Activated T-helper 2 cell treated with anti-CD3 and anti-CD28 coated beads, Interferon-gamma antibody, Interleukin-2, Interleukin-4, amounts not matched to agents 10 μg/mL and 5 μg/mL and 100 μg/mL, durations not matched to agents 14 hours and 24 hours and 36 hours (primary cell): Measurements from ENCODE around the gene TNNT3. TPM values are rescaled to one million over a fixed set of nuclear protein-coding genes. Genes with fewer than 3 reads are reported as not detected.
"Not testable (repeated sequence)": the region's sequence is repeated elsewhere in the genome, so short reads cannot be mapped to it uniquely, and the experiment has no call there.

Experiments
- DNase-seq: peaks from one replicate; pipeline ENCODE4 v3.0.0; 2021; ENCODE audit warnings: low spot score
- H3K27ac Mint-ChIP-seq: one replicate; pipeline ENCODE4 v1.8.0; 2021; ENCODE audit warnings: mixed read lengths
- H3K27me3 Mint-ChIP-seq: one replicate; pipeline ENCODE4 v1.8.0; 2021; ENCODE audit warnings: low read depth, mixed read lengths
- H3K36me3 Mint-ChIP-seq: one replicate; pipeline ENCODE4 v1.8.0; 2021; ENCODE audit warnings: low read depth, mixed read lengths
- H3K4me1 Mint-ChIP-seq: one replicate; pipeline ENCODE4 v1.8.0; 2021; ENCODE audit warnings: low read depth, mixed read lengths
- H3K4me3 Mint-ChIP-seq: one replicate; pipeline ENCODE4 v1.8.0; 2021; ENCODE audit warnings: low read depth, mild to moderate bottlenecking, moderate library complexity, mixed read lengths
- H3K9me3 Mint-ChIP-seq: one replicate; pipeline ENCODE4 v1.8.0; 2021; ENCODE audit warnings: mixed read lengths
- intact Hi-C: fragments of 100-400 bp; cut with micrococcal nuclease; formaldehyde crosslinking; loops from one replicate; pipeline ENCODE4 v1.15.1; 2023
- total RNA-seq: library from RNA; stranded (reverse); gene quantifications from 2 replicates; pipeline ENCODE4 v1.2.3, GENCODE V29; 2022

The TNNT3 gene
- total RNA-seq, 1 donor from 2014 or later, result 2.9 TPM

DNA sequence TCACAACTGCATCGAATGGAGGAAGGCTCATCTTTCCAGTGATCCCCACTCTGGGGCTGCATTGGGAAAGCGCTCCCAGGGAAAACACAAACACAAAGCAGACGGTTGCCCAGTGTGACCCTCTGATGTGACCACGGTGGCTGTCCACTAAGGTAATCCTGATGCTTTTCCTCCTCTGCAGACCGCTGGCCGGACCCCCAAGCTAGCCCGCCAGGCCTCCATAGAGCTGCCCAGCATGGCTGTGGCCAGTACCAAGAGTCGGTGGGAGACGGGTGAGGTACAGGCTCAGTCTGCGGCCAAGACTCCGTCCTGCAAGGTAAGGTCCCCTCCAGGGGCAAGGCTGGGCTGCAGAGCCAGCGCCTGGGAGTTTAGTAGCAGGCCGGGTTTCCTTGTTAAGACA lies 33.0 kb upstream of the TNNT3 start:
- H3K36me3 Mint-ChIP-seq, result peaks cover 19% of the 10 kb centered on the region
- intact Hi-C loops, result loop anchor here (10.0 kb wide), 1 partner anchor 52 kb away; the partner anchor contains the start of genes SYT8 and TNNI2
- not testable (repeated sequence) for H3K9me3 Mint-ChIP-seq, H3K27me3 Mint-ChIP-seq, H3K4me3 Mint-ChIP-seq, H3K27ac Mint-ChIP-seq, DNase-seq
- peaks cover 12% of the 10 kb centered on the region for H3K4me1 Mint-ChIP-seq

DNA sequence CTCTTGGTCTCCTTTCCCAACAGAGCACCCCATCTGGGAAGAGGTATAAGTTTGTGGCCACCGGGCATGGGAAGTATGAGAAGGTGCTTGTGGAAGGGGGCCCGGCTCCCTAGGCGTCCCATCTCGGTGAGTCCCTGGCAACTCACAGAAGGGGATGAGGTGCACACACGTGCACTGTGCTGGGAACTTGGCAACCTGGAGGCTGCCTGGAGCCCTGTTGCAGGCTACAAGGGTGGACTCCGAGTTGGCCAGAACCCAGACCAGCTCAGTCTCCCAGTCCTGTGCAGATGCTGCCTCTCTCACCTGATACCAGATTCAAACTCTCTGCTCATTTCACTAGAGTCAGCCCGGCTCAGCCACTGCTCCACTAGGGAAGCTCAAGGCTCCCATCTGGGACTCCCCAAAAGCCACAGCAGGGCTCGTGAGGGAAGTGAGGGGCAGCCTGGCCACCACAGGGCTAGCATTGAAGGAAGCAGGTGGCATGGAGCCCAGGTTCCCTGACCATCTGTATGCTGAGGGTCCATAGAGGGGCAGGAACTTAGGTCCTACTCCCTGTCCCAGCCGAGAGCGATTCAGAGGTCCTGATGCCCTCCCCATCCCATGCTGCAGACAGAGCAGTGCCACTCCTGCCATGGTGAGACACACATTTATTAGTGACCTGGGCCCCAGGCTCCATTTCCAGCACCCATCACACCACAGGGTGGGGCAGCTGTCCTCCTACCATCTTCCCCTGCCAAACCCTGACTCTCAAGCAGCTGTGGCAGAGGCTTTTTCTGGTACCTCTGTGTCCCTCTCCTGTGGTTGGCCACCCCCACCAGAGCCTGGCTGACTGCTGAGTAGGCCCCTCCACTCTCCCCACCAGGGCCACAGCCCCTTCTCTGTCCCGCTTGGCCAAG lies 31.8 kb upstream of the TNNT3 start:
- H3K36me3 Mint-ChIP-seq, result peaks cover 28% of the 10 kb centered on the region
- intact Hi-C loops, result loop anchor here (10.0 kb wide), 1 partner anchor 53 kb away; the partner anchor contains the start of genes SYT8 and TNNI2
- H3K4me3 Mint-ChIP-seq, result no peak overlapping the region
- no peaks in the 10 kb centered on the region for H3K9me3 Mint-ChIP-seq
- no peaks in the 10 kb centered on the region for H3K27me3 Mint-ChIP-seq
- peaks cover 14% of the 10 kb centered on the region for H3K4me1 Mint-ChIP-seq
- DNase-seq, result no peak
- peak overlapping the region; percentile 67 for H3K27ac Mint-ChIP-seq

DNA sequence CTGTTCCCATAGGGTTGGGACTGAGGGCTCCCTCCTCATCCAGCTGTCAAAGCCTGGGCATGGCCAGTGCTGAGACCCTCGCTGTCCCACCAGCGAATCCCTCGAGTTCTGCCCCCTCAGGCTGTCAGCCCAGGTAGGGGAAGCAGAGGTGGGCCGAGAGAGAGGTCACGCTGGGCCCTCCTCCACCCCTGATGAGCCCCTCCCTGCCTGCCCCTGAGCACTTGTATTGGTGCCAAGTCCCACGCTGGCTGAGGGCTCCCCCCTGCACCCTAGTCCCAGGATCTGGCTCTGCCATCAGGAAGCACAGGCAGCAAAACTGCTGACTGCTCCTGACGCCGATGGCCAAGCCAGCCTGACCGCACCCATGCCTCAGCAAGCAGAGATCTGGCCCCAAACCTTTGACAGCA lies 31.2 kb upstream of the TNNT3 start:
- Mint-ChIP-seq H3K4me3 (peak overlapping the region; percentile 49), H3K9me3 (no peaks in the 10 kb centered on the region), H3K4me1 (peaks cover 15% of the 10 kb centered on the region), H3K27ac (peak overlapping the region; percentile 67), H3K27me3 (no peaks in the 10 kb centered on the region), H3K36me3 (peaks cover 32% of the 10 kb centered on the region)
- intact Hi-C loops, result loop anchor here (10.0 kb wide), 1 partner anchor 54 kb away; the partner anchor contains the start of genes SYT8 and TNNI2
- no peak for DNase-seq

GRCh38 chr11:1888811-1889210 lies 30.7 kb upstream of the TNNT3 start:
- no peak for DNase-seq
- H3K36me3 Mint-ChIP-seq, result peaks cover 37% of the 10 kb centered on the region
- no peaks in the 10 kb centered on the region for H3K9me3 Mint-ChIP-seq
- intact Hi-C loops, result loop anchor here (1.0 to 10.0 kb wide), 2 partner anchors 36 to 54 kb away; partner anchors contain the start of genes LSP1, SYT8 and TNNI2
- peak overlapping the region; percentile 49 for H3K4me3 Mint-ChIP-seq
- H3K27ac Mint-ChIP-seq, result peak overlapping the region; percentile 67
- no peaks in the 10 kb centered on the region for H3K27me3 Mint-ChIP-seq
- peaks cover 17% of the 10 kb centered on the region for H3K4me1 Mint-ChIP-seq

- H3K4me1 Mint-ChIP-seq, result peaks cover 17% of the 10 kb centered on the region
Observed at GRCh38 chr11:1889224-1889930, 30.1 kb upstream of the TNNT3 start.

DNA sequence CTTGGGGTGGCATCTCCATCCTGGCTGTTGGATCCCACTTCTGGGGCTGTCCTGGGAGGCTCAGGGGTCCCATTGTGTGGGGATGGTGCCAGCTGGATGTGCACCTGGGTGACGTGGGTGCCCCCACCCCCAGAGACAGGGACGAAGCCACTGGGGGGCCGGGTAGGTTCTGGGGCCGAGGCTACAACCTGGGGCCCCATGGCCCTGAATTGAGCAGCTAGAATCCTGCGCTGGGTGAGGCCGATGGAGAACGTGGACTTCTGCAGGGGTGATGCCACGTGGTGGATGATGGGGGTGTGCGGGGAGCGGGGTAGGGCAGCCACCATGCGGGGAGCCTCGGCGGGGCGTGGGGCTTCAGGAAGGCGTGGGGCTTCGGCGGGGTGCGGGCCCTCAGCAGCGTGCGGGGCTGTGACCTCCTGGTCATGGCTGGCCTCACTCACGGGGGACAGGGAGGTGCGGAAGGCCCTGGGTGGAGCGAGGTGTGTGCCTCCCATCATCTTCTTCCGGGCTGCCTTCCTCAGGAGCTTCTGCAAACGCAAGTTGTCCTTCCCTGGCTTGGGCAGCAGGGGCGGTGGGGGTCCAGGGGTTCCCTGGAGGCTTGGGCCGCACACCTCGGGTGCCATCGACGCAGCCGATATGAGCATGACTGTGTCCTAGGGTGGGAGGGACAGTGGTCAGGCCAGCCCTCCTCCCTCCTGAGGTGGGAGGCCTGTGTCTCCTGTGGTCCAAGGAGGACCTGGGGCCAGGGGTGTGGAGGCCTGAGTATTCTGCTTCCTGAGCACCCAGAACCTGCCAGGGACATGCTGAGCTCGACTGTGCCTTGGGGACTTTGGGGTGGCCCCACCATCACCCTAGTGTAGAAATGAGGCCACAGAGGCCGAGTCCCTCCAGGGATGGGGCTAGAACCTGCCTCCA lies 29.3 kb upstream of the TNNT3 start:
- Mint-ChIP-seq H3K27ac (peak overlapping the region; percentile 35), H3K4me3 (peak overlapping the region; percentile 60)
- no peak for DNase-seq

More at GRCh38 chr11:1889224-1889930, 30.1 kb upstream of the TNNT3 start:
- peak overlapping the region; percentile 60 for H3K4me3 Mint-ChIP-seq
- H3K27ac Mint-ChIP-seq, result peak overlapping the region; percentile 67
- peaks cover 37% of the 10 kb centered on the region for H3K36me3 Mint-ChIP-seq
- intact Hi-C loops, result loop anchor here (1.0 to 10.0 kb wide), 2 partner anchors 36 to 55 kb away; partner anchors contain the start of genes LSP1, SYT8 and TNNI2
- DNase-seq, result peak; percentile 76
- no peaks in the 10 kb centered on the region for H3K9me3 Mint-ChIP-seq
- H3K27me3 Mint-ChIP-seq, result no peaks in the 10 kb centered on the region

GRCh38 chr11:1890856-1891830 lies 28.4 kb upstream of the TNNT3 start:
- Mint-ChIP-seq H3K9me3 (no peaks in the 10 kb centered on the region), H3K36me3 (peaks cover 37% of the 10 kb centered on the region), H3K4me3 (no peak overlapping the region), H3K27ac (no peak overlapping the region), H3K4me1 (peaks cover 17% of the 10 kb centered on the region), H3K27me3 (peaks cover 2% of the 10 kb centered on the region)
- no peak for DNase-seq
- intact Hi-C loops, result no loop called here

More for the DNA sequence above, 29.3 kb upstream of the TNNT3 start:
- Mint-ChIP-seq H3K36me3 (peaks cover 37% of the 10 kb centered on the region), H3K9me3 (no peaks in the 10 kb centered on the region), H3K27me3 (no peaks in the 10 kb centered on the region), H3K4me1 (peaks cover 17% of the 10 kb centered on the region)
- intact Hi-C loops, result loop anchor here (1.0 to 10.0 kb wide), 2 partner anchors 37 to 55 kb away; partner anchors contain the start of genes LSP1, SYT8 and TNNI2

- Mint-ChIP-seq H3K4me3 (no peak within 1 kb of the TSS), H3K36me3 (peaks cover 37% of the 10 kb centered on the region), H3K27me3 (peaks cover 9% of the 10 kb centered on the region), H3K9me3 (no peaks in the 10 kb centered on the region), H3K27ac (no peak within 1 kb of the TSS), H3K4me1 (peaks cover 17% of the 10 kb centered on the region)
- DNase-seq, result no peak
- intact Hi-C loops, result no loop called here
Observed at GRCh38 chr11:1891831-1892115, 27.7 kb upstream of the TNNT3 start, which contains the start of gene PRR33. PRR33 (minus strand) TSS chr11:1891895; CDS start chr11:1890584, 1,311 bp downstream.

DNA sequence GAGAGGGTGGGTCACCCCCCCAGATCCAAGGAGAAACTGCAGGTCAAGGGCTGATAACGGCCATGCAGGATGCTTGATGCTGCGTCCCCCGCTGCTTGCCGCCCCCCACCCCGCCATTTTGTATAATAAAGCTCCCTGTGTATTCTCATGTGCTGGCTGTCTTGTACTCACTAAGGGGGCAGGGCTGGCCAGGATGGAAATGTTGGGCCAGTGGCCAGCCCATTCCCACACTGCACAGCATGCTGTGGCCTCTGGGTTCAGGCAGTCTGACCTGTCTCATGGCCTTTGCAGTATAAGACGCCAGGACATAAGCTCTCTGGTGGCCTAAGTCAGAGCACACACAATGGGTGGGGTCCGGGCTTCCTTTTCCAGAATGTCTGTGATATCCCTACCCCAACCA lies 27.4 kb upstream of the TNNT3 start:
- H3K27me3 Mint-ChIP-seq, result peaks cover 12% of the 10 kb centered on the region
- H3K27ac Mint-ChIP-seq, result no peak overlapping the region
- H3K9me3 Mint-ChIP-seq, result no peaks in the 10 kb centered on the region
- DNase-seq, result no peak
- H3K36me3 Mint-ChIP-seq, result peaks cover 37% of the 10 kb centered on the region
- intact Hi-C loops, result no loop called here
- no peak overlapping the region for H3K4me3 Mint-ChIP-seq
- peaks cover 19% of the 10 kb centered on the region for H3K4me1 Mint-ChIP-seq

DNA sequence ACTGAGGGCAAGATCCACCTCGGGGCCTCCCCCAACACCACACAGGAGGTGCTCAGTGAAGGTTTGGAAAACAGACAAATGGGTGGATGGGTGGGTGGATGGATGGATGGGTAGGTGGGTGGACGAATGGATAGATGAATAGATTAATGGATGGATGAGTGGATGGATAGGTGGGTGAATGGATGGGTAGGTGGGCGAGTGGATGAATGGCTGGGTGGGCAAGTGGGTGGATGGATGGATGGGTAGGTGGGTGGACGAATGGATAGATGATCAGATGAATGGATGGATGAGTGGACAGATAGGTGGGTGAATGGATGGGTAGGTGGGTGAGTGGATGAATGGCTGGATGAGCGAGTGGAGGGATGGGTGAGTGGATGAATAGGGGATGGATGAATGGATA lies 26.9 kb upstream of the TNNT3 start:
- intact Hi-C loops, result no loop called here
- peaks cover 19% of the 10 kb centered on the region for H3K4me1 Mint-ChIP-seq
- DNase-seq, result no peak
- H3K36me3 Mint-ChIP-seq, result peaks cover 35% of the 10 kb centered on the region
- no peak overlapping the region for H3K4me3 Mint-ChIP-seq
- no peaks in the 10 kb centered on the region for H3K9me3 Mint-ChIP-seq
- H3K27me3 Mint-ChIP-seq, result peaks cover 16% of the 10 kb centered on the region
- H3K27ac Mint-ChIP-seq, result no peak overlapping the region

GRCh38 chr11:1893581-1894359 lies 25.7 kb upstream of the TNNT3 start:
- intact Hi-C loops, result no loop called here
- no peak overlapping the region for H3K4me3 Mint-ChIP-seq

More at GRCh38 chr11:1893581-1894359, 25.7 kb upstream of the TNNT3 start:
- peaks cover 20% of the 10 kb centered on the region for H3K27me3 Mint-ChIP-seq
- H3K4me1 Mint-ChIP-seq, result peaks cover 10% of the 10 kb centered on the region
- no peak for DNase-seq
- H3K9me3 Mint-ChIP-seq, result no peaks in the 10 kb centered on the region
- peaks cover 25% of the 10 kb centered on the region for H3K36me3 Mint-ChIP-seq
- peak overlapping the region; percentile 17 for H3K27ac Mint-ChIP-seq
